SK-N-DZ (cell line): ENCODE measurements around the gene ZNF446.
"Not testable (repeated sequence)": the region's sequence is repeated elsewhere in the genome, so short reads cannot be mapped to it uniquely, and the experiment has no call there.

ENCODE experiments used
- DNase-seq: peaks from one replicate; pipeline ENCODE4 v3.0.0-alpha.2; 2015; ENCODE audit warnings: low spot score

The ZNF446 gene

DNA sequence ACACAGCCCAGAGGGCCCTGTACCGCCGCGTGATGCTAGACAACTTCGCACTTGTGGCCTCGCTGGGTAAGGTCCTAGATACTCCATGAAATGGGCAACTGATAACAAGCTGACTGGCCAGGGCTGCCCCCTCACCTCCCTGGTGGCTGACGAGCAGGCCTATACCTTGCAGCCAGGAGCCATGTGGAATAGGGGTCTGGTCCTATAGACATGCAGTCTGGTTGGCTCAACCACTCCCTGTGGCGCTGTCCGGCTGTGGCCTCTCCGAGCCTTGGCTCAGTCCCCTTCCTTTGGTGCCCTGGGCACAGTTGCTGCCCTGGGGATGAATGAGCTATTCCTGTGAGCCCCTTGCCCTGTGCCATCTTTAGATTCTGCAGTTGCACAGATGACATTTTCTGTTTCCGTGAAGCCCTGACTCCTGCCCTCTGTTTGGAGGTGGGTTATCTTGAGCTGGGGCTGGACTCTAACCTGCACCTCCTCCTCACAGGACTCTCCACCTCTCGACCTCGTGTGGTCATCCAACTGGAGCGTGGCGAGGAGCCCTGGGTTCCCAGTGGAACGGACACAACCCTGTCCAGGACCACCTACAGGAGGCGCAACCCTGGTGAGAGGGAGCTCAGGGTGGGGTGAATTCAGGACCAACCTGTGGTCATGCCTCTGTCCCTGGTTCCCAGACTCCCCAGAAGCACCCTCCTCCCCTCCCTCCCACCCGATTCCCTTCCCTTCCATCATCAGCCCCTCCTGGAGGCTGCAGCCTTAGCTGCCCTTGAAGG lies 6.7 kb upstream of the ZNF446 start:
- DNase-seq, result no peak

DNA sequence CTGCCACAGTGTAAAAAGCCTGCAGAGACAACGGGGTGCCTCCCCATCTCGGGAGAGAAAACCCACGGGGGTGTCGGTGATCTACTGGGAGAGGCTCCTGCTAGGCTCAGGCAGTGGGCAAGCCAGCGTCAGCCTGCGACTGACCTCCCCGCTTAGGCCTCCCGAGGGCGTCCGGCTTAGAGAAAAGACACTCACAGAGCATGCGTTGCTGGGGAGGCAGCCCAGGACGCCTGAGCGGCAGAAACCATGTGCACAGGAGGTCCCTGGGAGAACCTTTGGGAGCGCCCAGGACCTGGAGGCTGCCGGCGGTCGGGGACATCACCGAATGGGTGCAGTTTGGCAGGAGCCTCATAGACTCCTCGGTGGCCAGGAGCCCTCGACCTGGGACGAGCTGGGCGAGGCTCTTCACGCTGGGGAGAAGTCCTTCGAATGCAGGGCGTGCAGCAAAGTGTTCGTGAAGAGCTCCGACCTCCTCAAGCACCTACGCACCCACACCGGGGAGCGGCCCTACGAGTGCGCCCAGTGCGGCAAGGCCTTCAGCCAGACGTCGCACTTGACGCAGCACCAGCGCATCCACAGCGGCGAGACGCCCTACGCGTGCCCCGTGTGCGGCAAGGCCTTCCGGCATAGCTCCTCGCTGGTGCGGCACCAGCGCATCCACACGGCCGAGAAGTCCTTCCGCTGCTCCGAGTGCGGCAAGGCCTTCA lies 5.2 kb upstream of the ZNF446 start:
- DNase-seq, result not testable (repeated sequence)

DNA sequence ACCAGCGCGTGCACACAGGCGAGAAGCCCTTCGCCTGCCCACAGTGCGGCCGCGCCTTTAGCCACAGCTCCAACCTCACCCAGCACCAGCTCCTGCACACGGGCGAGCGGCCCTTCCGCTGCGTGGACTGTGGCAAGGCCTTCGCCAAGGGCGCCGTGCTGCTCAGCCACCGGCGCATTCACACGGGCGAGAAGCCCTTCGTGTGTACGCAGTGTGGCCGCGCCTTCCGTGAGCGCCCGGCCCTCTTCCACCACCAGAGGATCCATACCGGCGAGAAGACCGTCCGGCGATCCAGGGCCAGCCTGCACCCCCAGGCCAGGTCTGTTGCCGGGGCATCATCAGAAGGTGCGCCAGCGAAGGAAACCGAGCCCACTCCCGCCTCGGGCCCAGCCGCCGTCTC lies 4.4 kb upstream of the ZNF446 start:
- DNase-seq, result no peak

DNA sequence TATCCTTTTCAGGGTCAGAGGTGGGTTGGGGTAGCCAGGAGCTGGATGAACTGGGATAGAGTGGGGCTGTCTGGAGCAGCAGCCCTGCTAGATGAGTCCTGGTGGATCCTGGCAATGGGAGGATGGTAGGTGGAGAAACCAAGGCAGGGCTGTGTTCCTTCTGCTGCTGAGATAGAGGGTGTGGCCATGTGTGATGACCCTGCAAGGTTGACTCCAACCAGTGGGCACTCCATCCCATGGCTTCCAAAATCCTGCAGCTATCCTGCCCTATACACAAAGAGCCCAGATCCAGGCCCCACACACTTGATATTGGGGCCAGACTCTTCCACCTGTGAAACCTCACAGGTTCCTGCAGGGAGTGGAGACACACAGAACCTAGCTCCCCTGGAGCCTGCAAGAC lies 2.4 kb upstream of the ZNF446 start:
- no peak for DNase-seq

DNA sequence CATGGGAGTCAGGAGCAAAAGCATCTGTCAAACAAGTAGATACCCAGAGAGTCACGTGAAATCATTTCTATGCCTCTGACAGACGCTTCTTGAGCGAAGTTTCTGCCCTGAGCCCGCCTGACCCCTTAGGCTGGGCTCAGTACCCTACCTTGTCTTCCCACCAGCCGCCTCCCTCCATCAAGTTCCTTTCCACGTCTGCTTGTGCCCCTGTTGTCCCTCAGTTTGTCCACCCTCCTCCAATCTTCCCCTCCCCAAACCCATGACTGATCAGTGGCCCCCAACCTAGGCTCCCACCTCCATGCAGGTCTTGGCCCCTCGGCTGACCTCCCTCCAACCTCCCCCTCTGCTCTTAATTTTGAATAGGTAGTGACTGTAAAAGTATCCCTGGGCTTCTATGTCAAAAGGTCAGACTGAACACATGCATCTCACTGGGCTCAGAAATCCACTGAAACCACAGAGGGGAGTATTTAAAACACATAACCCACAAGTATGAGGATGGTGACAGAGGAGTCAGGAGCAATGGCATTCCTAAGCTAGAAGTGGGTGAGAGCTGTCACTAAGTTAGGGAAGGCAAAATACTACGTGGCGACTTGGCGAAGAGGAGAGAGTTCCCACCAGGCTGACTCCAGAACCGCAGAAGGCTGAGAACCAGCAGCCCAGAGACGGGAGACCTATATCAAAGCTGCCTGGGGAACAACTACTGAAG lies 1.7 kb upstream of the ZNF446 start:
- DNase-seq, result no peak

DNA sequence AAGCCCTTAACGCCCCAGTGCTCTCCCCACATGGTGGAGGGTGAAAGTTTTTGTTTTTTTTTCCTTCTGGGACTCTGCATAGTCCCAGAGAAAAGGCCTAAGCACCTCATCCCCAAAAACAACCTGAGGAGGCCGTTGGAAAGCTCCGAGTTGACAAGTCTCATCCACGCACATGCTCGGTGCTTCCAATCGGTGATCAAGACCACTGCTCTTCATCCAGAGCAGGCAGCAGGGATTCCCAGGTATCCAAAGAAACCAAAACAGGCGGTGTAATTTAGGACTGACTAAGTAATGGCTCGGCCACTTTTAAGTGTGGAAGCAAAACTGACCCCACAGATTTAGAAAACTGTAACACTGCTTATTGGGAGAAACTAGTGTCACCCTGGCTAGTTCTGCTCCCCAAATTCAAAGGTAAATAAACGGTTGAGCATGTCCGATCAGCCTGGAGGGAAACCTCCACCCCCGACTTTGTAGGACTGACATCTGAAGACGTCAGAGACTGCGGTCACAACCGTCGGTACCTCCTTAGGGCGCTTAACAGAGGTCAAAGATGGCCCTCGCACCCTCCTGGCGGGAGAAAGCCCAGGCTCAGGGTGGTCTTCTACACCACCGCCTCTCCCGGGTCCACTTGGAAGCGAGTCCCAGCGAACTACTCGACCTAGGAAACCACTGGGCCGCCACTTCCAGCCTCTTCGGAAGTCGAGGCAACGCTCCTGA lies 997 bp upstream of the ZNF446 start:
- DNase-seq, result no peak

DNA sequence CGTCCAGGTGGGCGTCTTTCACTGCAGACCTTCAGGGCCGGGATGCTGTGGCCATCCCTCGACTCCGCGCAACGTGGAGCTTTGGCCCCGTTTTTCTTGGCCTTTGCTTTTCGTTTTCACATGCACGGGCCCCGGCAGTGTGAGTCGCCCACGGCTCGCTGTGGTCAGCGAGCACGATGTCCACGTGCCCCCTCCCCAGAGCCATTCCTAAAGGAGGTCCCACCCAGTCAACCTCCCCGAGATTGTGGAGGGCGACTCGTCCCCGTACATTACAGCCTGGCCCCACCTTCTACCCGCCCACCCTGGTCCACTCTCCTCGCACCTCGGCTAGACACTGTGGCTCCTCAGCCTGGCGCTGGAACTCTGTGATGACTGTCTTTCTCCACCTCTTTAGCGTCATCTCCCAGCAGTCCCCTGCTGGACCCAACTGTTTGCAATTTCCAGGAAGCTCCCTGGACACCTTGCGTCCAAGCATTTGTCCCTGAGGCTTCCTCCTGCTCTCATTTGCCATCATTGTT lies 405 bp downstream of the ZNF446 start:
- no peak for DNase-seq

DNA sequence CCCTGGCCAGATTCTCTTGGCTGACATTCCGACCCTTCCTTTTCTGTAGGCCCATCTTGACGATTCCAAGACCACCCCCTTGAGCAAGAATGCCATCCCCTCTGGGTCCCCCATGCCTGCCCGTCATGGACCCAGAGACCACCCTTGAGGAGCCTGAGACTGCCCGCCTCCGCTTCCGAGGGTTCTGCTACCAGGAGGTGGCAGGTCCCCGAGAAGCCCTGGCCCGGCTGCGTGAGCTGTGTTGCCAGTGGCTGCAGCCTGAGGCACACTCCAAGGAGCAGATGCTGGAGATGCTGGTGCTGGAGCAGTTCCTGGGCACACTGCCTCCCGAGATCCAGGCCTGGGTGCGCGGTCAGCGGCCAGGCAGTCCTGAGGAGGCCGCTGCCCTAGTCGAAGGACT lies 978 bp downstream of the ZNF446 start:
- DNase-seq, result no peak

DNA sequence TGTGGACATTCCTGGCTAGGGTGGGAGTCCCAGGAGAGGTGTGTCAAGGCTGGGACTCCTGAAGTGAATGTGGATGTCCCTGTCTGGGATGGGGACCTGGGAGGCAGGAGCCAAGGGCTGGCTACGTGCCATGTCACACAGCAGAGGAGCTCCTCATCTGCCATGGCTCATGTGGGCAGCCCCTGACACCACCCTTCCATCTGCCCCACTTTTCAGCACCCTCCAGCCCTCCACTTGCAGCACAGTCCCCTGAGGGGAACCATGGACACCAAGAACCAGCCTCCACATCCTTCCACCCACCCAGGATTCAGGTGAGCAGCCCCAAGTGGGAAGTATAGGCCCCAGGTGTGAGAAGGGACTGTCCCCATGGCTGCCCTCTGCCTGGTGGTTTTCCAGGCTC lies 1.7 kb downstream of the ZNF446 start:
- DNase-seq, result no peak

DNA sequence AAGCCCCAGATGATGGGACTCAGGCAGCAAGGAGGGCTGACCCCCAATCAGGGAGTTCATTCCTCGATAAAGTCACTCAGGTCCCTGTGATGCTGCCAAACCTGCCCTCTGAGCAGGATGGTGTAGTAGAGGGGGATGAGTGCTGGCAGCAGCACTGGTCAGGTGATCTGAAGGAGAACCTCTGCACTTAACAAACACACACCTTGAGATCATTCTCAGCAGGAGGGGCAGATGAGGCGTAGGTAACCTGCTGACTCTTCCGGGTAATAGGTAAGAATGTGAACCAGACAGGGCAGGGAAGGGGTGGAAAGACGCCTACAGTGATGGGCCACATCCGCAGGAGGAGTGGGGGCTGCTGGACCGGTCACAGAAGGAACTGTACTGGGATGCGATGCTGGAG lies 3.2 kb downstream of the ZNF446 start:
- DNase-seq, result no peak

DNA sequence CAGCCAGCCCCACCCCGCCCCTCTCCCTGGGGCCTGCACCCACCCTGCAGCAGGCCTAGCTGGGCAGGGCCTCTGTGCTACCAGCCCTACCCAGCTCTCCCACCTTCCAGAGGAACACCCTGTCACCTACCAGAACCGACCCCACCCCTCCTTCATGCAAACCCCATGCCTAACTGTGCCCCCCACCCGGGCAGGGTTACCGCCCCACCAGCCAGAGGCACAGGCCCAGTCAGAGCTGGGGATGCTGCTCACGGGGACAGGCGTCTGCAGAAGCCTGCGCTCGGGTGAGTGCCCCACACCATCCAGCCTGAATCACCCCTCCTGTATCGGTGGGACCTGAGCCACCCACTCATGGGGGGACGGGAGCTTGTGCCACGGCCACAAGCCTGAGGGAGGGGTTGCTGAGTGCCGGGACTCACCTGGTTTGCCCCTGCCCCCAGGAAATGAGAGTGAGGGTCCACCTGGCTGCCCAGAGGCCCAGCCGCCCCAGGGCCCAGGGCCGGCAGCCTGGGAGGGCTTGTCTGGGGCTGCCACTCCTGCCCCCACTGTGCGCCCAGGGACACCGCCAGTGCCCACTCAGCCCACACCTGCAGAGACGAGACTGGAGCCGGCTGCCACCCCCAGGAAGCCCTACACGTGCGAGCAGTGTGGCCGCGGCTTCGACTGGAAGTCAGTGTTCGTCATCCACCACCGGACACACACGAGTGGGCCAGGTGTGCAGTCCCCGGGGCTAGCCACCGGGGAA lies 3.8 kb downstream of the ZNF446 start:
- no peak for DNase-seq

DNA sequence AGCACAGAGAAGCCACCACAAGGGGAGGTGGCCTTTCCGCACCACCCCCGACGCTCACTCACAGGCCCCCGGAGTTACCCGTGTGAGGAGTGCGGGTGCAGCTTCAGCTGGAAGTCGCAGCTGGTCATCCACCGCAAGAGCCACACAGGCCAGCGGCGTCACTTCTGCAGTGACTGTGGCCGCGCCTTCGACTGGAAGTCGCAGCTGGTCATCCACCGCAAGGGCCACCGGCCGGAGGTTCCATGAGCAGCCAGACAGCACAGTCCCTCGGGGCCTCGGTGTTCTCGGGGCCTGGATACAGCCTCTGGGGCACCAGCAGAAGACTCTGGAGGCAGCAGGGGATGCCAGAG lies 4.3 kb downstream of the ZNF446 start:
- no peak for DNase-seq

DNA sequence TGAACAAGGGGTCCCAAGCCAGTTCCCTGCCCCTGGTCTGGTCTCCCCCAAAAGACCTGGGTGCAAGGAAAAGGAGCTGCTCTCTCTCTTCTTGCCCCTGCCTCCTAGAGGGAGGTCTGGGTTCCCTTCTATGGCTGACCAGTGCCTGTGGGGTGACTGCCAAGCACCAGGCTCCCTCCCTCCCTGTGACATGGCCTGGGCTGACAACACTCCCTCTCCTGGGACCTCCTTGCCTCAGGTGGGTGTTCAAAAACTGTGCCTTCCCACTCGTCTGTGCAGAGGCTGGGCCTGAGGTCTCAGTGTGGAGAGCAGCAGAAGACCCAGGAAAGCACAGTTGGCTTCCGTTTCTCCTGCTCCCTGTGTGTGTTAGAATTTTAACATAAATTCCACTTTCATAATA lies 4.7 kb downstream of the ZNF446 start:
- no peak for DNase-seq

DNA sequence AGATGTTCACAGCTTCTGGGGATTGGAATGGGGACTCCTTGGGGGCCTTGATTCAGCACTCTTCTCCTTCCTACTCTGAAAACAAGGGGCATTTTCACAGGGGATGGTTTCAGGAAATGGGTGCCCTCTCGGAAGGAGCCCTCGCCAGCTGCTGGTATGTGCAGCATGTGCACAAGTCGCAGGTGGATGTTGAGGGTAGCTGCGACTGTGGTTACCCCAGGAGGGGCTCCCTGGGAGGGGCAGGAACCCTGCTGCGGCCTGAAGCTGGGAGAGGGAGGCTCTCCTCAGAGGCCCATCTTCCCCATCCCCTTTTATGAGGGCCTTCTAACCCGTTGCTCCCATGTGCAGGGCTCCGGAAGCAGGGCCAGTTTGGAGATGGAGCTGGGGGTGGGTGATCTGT lies 6.2 kb downstream of the ZNF446 start:
- no peak for DNase-seq

DNA sequence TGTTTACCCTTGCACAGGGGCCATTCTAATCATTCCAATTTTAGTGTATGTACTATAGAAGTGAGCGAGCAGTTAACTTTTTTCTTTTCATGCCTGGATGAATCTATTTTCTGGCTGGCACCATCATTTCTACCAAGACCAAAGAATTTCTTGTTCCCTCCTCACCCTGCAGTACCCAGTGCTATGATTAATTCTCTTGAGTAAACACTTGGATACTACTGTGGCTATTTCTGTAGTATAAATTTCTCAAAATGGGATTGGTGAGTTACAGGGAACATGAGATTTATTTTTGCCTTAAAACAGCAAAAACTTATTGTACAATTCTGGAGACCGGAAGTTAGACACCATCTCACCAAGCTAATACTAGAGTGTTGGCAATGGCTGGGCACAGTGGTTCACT lies 7.6 kb downstream of the ZNF446 start:
- no peak for DNase-seq

DNA sequence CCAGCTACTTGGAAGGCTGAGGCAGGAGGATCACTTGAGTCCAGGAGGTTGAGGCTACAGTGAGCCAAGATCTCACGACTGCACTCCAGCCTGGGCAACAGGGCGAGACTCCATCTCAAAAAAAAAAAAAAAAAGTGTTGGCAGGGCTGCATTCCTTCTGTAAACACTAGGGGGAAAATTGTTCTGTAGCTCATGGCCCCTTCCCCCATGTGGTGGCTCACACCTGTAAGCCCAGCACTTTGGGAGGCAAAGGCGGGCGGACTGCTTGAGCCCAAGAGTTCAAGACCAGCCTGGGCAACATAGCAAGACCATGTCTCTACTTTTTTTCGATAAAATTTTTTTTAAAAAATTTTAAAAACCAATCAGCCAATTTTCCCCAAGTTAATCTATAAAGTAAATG lies 8.2 kb downstream of the ZNF446 start:
- not testable (repeated sequence) for DNase-seq

DNA sequence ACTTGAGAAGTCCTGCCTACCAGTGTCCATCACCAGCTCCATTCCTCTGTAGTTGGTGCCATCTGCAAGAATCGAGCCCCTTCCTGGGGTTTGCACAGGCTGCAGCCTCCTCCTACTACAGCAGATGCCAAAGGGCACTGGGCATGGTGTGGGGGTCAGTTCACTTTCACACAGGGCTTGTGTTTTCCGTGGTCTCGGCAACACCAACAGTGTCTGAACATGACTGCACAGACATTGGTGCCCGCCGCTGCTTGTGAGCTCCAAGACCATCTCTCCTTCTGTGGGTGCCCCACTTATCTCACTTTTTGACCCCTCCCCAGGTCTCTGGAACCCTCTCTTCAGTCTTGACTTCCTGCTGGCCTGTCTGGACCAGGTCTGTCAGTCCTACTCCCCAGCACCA lies 15.2 kb downstream of the ZNF446 start:
- no peak for DNase-seq

DNA sequence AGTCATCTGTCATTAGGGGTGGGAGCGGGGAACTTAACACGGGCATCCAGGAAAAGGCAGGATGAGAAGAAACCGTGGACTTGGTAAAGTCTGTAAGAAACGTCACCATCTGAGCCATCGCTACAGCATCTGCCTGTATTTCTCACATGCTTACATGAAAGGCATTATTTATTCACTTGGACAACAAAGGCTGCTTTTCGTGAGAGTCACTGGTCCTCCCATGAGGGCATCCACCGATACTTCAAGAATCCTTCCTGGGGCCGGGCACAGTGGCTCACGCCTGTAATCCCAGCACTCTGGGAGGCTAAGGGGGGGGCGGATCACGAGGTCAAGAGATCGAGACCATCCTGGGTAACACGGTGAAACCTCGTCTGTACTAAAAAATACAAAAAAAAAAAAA lies 16.1 kb downstream of the ZNF446 start:
- DNase-seq, result no peak

DNA sequence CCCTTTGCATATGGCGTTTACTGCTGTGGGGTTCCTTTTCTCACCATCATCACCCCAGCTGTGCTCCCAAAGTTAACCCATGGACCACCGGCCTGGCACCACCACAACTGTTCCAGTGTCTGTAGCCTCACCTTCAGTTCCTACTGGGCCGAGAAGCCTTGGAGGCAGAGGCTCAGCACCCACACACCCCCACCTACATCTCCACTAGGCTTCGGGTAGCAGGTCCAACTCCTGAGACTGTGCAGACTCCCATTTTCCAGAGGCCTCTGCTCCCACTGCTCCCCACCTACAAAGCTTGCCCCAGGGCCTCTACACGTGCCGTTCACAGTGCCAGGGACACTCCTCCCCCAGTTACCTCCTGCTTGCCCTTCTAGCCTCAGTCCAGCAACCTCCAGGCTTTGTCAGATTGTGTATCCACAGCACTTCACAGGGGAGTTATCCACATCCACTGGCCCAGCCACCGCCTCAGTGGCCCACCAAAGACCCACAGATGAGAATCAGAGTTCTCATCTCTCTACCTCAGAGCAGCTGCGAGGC lies 21.6 kb downstream of the ZNF446 start:
- no peak for DNase-seq

DNA sequence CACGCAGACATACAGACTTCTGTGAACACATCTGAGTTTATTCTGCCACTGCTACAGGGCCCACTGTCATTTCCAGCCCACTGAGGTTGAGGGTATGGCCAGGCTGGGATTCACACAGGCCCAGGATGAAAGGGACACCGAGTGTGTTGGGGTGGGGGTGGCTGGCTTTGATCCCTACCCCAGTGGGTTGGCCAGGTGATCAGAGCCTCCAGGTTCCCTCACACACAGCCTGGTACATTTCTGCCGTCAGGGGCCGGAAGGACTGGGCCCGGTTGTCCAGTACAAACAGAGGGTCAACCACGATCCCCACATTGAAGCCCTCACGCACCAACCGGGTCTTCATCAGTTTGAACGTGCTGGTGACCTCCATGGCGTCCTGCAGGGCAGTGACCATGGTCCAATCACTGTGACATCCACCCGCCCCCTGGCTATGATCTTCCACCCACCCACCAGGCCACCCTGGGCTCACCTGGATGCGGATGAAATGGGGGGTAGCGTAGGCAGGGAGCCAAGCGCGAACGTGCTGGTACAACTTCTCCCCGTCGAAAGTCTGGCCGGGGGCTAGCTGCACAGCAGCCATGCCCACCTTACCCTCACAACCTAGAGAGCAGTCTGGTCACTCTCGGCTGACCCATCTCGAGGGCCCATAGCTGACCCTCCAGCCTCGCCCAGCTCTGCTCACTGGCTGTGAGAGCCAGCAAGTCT lies 22.3 kb downstream of the ZNF446 start:
- no peak for DNase-seq
